ENCODE measurements around the gene WNT7A.

Gene WNT7A

DNA sequence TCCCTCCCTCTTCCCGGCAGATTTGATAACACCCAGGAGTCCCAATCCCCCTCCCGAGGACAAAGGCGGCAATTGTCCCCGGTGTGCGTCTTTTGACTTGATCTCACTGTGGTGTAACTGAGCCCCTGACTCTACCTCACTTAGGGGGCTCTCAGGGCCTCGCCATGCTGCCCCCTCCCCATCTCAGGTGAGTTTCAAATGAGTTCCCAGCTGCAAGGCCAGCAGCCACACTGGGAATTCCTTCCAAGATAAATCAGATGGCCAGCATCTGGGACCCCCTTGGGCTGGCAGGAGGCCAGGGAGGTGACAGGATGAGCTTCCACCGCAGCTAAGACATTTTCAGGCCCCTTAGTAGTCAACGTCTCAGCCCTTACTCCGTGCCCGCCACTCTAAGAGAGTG is 35.0 kb downstream of the WNT7A start:
- DNase-seq (ENCODE audit: low read depth) = no peak

DNA sequence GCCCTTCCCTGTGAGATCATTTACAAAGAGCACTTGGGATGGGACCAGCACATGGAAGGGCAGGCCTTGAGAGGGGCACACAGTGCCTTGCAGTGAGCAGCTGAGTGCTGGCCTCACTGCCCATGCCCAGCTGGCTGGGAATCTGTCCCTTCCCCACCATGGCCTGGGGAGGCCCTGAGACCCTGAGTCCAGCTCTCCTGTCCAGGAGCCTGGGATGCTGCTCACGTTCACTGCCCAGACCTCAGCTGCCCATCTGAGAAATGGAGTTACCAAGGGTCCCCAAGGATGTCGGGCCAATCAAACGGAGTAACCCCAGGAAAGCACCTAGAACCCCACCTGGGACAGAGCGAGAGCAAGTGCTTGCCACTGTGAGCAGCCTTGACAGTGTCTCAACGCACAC is 35.6 kb downstream of the WNT7A start:
- no peak for DNase-seq (ENCODE audit: low read depth)

DNA sequence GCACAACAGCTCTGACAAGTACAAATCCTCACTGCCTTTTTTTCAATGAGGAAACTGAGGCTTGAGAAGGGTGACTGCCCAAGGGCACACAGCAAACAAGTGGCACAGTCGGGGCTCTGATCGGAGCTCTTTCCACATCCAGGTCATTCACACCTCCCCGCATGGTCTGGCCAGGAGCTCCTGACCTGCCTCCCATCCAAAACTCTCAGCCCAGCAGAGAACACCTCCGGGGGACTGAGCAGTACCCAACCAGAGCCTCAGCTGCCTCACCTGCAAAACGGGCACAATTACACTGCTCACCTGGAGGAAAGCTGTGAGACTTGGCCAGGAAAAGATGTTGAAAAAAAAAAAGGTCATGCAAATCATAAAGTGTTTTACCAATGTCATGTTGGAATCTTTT is 36.5 kb downstream of the WNT7A start:
- no peak for DNase-seq (ENCODE audit: low read depth)

DNA sequence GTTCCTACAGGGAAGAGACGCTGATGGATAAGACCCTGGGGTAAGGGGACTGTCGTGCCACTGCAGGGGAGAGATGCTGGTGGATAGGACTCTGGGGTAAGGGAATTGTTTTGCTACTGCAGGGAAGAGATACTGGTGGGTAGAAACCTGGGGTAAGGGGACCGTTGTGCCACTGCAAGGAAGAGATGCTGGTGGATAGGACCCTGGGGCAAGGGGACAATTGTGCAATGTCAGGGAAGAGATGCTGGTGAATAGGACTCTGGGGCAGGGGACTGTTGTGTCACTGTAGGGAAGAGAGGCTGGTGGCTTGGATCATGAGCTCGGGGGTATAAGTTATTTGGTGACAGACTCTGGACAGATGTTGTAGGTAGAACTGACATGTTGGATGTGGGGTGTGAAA is 37.6 kb downstream of the WNT7A start:
- DNase-seq (ENCODE audit: low read depth) = no peak

DNA sequence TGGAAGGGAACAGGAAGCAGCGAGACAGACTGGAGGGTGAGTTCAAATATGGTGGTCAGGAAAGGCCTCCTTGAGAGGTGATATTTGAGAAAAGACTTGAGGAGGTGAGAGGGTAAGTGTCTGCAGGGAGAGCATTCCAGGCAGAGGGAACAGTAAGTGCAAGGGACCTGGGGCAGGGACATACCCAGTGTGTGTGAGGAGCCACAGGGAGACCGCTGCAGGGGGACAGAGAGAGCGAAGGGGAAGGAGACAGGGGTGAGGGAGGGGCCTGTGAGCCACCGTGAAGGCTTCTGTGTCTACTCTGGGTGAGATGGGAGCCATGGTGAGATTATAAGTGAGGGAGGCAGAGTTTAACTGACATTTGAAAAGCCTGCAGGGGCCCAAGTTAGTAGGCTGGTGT is 38.0 kb downstream of the WNT7A start:
- no peak for DNase-seq (ENCODE audit: low read depth)

DNA sequence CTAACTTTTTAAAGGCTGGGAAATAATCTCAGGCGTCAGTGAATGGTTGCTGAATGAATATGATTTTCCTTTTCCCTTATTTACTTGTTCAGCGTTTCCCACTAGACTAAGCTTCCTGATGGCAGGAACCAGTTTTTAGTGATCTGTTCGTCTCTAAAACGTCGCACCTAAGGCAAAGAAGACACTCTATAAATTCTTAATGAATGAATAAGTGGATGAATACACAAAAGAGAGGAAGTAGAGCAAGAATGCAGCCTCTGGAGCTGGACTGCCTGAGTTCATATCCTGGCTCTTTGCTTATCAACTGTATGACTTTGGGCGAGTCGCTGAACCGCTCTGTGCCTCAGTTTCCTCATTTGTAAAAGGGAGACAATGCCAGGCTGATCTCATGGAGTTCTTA is 38.7 kb downstream of the WNT7A start:
- DNase-seq (ENCODE audit: low read depth) = no peak

DNA sequence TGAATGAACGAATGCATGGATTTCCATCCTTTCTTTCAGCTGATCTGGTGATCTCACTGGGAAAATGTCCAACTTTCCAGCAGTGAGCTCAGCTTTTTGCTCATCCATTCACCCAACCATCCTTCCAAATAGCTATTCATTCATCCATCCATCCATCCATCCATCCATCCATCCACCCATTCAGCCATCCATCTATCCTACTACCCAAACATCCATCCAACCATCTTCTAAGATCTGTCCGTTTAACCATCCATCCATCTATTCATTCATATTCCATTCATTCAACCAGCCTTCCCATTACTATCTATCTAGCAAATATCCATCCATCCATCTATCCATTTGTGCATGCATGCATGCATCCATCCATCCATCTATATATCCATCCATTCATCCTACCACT is 39.4 kb downstream of the WNT7A start:
- no peak for DNase-seq (ENCODE audit: low read depth)

DNA sequence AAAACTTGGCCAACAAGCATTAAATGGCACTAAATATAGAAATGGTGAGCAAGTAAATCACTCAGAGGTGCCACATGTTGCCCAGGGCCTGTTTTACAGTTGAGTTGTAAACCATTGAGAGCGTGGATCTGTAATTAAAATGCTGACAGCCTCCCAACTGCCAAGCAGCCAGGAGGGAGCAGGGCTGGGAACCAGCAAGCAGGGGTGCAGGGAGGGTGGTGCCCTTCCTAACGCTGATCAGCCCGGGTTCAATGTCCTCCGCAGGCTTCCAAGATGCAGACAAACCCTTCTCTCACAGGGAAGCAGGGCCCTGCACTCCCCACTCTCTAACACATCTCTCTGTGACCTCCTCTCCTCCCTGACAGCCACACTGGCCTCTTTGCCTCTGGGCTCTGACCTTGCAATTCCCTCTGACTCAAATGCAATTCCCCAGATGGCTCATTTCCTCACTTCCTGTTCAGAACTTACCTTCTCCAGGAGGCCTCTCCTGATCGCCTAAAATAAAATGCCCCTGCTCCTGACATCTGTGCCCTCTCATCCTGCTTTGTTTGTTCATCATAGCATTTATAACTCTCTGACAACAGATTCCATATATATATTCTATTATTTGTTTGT is 40.0 kb downstream of the WNT7A start:
- no peak for DNase-seq (ENCODE audit: low read depth)

DNA sequence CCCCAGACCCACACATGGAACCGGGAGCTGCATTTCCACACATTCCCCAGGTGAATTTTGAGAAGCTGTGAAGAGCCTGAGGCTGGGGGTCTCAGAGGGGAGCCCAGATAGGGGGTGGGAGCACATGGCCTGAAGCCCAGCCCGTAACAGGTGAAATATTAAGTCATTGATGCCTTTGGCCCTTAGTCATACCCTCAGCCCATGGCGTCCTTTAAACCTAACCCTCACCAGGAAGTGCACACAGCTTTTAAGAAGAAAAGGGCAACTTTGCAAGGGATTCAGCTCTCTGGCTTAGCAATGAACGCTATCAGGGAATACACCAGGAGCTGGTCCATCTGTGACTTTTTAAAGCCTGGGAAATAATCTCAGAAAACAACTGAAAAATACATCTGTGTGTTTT is 40.6 kb downstream of the WNT7A start:
- DNase-seq (ENCODE audit: low read depth) = no peak

DNA sequence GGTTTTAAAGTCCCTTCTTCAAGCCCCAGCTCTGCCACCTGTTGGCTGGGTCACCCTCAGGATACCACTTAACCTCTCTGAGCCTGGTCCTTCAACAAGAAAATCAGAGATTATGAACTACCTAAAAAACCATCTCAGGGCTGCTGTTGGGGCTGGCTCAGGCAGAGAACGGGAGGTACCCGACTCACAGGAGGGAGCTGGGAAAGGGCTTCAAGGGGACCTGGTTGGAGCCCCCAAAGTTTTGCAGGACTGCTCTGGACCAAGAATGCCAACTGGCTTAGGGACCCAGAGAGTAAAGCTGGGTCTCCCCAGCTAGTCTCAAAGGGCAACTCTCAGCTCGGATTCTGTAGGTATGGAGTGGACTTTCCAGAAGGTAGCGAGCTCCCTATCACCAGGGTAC is 41.5 kb downstream of the WNT7A start:
- no peak for DNase-seq (ENCODE audit: low read depth)

DNA sequence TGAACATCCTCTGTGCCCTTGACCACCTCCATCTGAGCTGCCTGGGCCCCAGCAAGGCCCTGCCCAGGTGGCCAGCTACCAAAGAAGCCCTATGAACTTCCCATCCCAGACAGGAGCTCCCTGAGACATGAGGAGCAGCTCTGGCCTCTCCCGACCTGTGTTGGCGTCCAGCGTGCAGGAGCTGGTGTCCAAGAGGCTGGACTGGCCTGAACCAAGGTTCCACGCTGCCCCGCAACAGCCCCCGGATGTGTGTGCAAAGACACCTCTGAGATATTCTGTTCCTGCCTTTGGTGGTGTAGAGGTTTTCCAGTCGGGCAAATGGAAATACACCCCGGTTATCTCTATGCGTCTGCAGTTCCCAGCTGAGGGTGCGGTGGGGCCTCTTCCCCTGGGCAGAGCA is 42.1 kb downstream of the WNT7A start:
- DNase-seq (ENCODE audit: low read depth) = no peak

DNA sequence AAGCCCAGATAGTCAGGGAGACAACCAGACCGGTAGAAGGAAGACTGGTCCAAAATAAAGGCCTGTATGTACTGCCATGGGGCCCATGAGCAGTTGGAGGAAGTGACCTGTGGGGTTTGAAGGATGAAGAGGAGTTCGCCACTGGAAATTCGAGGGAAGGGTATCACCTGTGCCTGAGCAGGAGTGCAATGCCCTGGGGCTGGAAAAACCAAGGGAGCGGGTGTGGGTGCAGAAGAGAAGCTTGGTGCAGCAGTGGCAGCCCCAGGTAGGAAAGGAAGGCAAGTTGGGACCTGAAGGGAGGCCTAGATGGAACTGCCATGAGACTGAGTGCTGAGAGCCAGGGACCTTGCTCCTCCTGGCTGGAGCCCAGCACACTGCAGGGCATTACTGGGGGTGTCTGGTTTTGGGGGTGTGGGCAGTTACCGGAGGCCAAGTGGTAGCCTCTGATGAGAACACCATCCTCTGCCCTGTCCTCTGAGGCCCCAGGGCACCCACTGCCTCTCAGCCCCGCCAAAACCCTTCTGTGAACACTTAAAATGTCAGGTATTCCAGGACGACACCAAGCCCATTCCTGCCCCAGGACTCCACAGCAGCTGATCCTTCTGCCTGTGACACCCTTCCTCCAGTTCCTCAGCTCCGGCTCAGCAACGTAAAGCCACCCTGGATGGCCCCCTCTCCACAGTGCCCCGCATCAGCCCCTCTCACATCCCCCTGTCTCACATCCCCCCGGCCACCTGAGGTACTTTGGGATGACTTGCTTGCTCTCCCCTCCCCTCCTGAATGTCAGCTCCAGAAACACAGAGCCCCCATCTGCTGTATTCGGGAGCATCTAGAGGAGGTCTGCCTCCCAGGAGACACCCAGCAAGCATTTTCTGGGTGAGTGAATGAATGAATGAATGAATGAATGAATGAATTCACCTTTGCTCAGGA is 42.9 kb downstream of the WNT7A start:
- DNase-seq (ENCODE audit: low read depth) = no peak

DNA sequence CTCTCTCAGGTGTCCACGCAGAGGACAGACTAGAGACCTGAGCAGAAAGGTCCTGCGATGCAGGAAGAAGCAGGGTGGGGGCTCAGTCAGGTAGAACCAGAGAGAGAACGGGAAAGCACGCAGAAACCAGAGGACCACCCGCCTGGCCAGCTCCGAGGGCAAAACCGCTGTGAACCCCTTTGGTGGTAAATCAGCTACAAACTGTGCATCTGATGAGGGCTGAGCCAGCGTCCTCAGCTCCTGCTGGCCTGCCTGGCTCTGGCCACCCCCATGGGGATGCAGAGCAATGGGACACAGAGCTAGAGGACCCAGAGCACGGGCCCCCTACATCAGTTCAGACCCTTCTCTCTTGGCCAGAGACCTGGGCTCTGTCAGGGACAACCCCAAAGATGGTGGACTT is 44.6 kb downstream of the WNT7A start:
- DNase-seq (ENCODE audit: low read depth) = no peak

DNA sequence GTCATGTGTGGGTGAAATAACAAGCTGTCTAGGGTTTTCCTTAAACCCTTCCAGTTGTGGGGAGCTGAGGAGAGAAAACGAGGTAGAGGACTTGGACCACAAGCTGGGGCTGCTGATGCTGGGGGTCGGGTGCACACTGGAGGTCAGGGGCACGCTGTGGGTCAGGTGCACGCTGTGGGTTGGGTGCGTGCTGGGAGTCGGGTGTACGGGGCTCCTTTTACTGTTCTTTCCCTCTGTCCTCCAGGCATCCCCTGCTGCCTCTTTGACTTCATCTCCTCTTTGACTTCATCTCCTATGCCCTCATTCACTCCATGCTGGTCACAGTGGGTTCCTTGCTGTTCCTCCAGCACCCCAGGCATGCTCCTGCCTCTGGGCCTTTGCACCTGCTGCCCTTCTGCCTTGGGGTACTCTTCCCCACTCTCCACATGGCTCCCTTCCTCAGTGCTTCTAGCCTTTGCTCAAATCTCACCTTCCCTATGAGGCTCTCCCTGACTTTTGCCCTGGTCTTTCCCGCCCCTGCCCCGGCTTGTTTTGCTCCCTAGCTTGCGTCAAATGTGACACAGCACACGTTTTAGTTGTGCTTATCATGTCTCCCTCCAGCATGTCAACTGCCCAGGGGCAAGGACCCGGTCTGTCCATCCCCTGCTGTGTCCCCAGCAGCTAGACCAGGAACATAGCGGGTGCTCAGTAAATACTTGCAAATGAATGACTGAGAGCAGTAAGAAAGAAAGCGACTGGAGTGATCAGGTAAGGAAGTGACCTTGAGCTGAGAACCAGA is 45.4 kb downstream of the WNT7A start:
- DNase-seq (ENCODE audit: low read depth) = no peak

DNA sequence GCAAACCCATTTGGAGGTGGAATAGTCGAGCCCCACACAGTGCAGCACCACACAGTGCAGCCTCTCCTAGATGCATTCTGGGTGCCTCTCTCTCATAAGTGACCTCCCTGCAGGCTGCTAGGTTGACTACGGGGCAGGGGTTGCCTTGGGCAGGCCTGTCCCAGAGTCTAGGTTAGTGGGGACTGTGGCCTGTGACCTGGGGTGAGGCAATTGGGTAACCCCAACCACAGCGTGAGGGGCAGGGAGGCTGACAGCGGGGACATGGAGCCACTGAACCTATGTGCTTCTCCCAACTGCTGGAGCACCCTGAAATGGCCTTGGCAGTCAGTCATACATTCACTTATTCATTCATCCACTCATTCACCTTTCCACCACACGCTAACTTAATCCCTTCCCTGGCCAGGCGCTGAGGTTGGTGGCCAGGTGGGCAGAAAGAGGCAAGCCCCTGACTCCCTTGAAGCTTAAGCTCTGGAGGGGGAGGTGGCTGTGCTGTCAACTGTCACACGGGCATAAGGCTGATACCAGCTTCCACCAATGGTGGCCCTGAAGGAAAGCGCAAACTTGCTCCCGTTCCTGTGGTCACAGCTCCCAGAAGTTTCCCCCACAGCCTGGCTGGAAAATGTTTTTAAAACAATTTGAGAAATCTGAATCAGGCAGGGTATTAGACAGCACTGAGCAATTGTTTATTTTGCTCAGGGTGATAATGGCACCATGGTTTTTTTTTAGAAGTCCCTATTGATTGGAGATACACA is 46.2 kb downstream of the WNT7A start:
- no peak for DNase-seq (ENCODE audit: low read depth)

DNA sequence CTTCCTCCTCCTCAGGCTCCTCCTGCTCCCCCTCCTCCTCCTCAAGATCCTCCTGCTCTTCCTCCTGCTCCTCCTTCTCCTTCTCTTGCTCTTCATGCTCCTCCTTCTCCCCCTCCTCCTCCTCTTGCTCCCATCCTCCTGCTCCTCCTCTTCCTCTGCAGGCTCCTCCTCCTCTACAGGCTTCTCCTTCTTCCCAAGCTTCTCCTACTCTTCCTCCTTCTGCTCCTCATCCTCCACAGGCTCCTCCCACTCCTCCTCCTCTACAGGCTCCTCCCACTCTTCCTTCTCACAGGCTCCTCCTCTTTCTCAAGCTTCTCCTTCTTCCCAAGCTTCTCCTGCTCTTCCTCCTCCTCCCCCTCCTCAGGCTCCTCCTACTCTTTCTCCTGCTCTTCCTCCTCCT is 47.7 kb downstream of the WNT7A start:
- DNase-seq (ENCODE audit: low read depth) = no peak

DNA sequence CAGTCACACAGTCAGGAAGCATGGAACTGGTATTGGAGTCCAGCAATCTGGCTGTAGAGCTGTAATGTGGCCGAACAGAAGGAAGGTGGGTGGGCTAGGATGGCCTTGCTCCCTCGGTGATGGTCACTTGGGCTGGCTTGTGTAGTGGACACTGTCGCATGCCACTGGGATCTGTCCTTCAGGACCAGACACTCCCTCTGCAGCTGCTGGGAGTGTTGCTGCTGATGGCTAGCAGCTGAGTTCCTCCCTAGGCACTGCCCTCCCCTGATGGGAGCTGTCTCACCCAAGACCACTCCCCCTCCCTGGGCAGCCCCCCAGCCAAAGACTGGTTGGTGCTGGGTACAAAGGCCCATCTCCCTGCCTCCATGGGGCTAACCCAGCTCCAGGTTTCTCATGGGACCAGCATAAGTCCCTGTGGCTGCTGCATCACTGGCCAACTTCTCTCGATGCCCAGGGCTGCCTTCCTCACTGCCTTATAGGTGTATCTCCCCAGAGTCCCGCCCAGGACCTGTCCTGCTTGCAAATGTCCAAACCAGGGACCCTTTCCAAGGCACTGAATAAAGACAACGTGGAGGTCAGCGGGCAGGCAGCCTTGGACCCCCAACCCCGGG is 48.4 kb downstream of the WNT7A start:
- DNase-seq (ENCODE audit: low read depth) = no peak

DNA sequence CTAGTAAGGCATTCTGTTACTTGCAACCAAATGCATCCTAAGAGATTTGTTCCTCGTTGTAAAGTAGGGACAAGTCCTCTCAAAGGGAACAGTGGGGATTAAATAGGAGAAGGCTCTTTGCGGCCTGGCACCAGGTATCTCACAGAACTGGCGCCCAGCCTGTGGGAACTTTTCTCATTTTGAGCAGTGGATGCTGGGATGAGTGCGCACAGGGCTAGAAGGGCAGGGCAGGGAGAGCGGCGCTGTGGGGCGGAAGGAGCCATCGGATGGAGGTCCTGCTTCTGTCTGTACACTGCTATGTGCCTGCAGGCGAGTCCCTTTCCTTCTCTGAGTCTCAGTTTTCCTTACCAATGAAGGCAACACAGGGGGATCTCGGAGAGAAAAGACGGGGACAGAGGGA is 50.6 kb downstream of the WNT7A start:
- no peak for DNase-seq (ENCODE audit: low read depth)

DNA sequence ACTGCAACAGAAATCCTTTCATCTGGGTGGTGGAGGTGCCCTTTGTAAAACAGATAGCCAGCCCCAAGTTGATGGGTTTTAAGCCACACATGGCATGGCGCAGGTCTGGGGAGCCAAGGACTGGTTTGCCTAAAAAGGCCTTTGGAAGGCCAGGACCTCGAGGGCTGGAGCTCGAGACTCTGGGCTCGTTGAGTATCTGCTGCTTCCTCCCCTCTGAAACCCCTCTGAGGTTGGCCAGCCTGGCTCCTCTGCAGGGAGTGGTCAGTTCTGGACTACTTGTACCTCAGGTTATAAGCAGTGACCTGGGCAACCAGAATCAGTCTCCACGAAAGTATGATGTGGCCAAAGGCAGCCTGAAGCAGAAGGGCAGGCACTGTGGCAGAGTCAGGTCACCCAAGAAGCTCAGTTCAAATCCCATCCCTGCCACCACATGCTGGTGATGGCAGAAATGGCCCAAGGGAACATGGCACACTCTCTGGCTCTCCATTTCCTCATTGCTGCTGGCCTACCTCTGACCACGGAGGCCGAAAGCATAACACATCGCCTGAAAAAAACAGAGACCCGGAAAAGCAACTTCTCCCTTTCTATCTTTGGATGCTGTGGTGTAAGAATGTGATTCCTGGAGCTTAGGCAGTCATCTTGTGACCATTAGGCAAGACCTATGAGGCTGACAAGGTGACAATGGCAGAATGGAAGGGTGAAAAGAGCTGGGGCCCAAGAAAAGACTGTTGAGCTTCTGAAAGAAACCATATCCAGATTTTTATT is 51.2 kb downstream of the WNT7A start:
- DNase-seq (ENCODE audit: low read depth) = no peak

DNA sequence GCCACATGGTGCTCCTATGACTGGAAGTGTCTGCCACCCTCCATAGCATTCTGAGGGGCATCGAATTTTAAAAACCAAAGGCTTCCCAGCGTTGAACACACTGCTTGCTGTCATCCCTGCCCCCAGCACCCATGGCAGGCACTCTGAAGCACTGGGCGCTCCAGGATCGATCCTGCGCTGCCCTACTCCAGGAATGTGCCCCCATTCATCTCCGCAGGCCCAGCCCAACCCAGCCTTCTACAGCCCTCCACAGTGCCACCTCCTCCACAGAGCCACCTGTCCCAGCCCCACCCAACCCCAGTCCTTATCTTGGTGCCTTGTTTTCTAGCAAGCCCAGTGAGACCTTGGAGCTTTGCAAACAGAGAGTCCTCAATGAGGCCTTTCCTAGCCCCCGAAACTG is 52.2 kb downstream of the WNT7A start:
- no peak for DNase-seq (ENCODE audit: low read depth)

DNA sequence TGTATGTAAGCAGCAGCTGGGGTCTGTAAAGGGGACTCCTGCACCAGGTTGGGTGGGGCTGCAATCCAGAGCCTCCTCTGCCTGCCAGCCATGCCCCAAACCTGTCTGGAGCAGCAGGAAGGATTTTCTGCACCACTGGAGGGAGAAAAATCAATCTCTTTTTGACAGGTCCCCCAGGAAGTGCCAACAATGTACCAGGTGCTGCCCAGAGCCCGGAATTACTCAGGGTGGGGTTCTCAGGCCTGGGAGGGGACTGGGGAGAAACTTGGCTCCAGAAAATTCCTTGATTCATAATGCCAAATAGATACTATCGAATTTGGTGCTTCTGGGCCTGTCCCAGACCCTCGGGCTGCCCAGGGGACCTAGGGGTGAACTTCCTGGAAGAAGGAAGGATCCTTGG is 52.6 kb downstream of the WNT7A start:
- no peak for DNase-seq (ENCODE audit: low read depth)
